Osteoblast (primary cell): ENCODE data around the gene LCN9. TPM values are rescaled to one million over a fixed set of nuclear protein-coding genes. Genes with fewer than 3 reads are reported as not detected.

Source experiments
- DNase-seq: peaks from one replicate; pipeline ENCODE4 v3.0.0; 2011; ENCODE audit warnings: low spot score, mixed read lengths; ENCODE audit not compliant: insufficient read length; ENCODE audit errors: missing footprints
- H2AFZ ChIP-seq: 2 replicates; pipeline ENCODE4 v1.6.0; 2011; ENCODE audit warnings: mild to moderate bottlenecking, low read length
- H3K27ac ChIP-seq: 2 replicates; pipeline ENCODE4 v1.5.1; 2011; ENCODE audit warnings: mild to moderate bottlenecking, low read depth, low read length, moderate library complexity
- H3K27me3 ChIP-seq: 2 replicates; pipeline ENCODE4 v1.6.0; 2012; ENCODE audit warnings: mild to moderate bottlenecking, control low read depth, inconsistent platforms, low read length, moderate library complexity; ENCODE audit not compliant: insufficient read depth
- H3K36me3 ChIP-seq: 2 replicates; pipeline ENCODE4 v1.5.1; 2011; ENCODE audit warnings: mild to moderate bottlenecking, low read length, control low read depth, moderate library complexity; ENCODE audit not compliant: insufficient read depth
- H3K4me1 ChIP-seq: 2 replicates; pipeline ENCODE4 v1.5.1; 2011; ENCODE audit warnings: mild to moderate bottlenecking, low read length, control low read depth, moderate library complexity; ENCODE audit not compliant: insufficient read depth
- H3K4me2 ChIP-seq: 2 replicates; pipeline ENCODE4 v1.6.0; 2011; ENCODE audit warnings: mild to moderate bottlenecking, low read length; ENCODE audit not compliant: insufficient read depth
- H3K4me3 ChIP-seq: fragments of 200-600 bp; sonication (generic); 3 replicates; pipeline ENCODE4 v1.5.1; 2012; ENCODE audit warnings: mild to moderate bottlenecking, low read length, inconsistent platforms; ENCODE audit not compliant: insufficient read depth
- H3K79me2 ChIP-seq: 2 replicates; pipeline ENCODE4 v1.6.0; 2012; ENCODE audit warnings: mild to moderate bottlenecking, low read length, control low read depth, inconsistent platforms; ENCODE audit not compliant: insufficient read depth
- H3K9me3 ChIP-seq: 2 replicates; pipeline ENCODE4 v1.5.1; 2011; ENCODE audit warnings: low read depth, low read length, control low read depth
- H4K20me1 ChIP-seq: 2 replicates; pipeline ENCODE4 v1.6.0; 2012; ENCODE audit warnings: mild to moderate bottlenecking, low read length, control low read depth; ENCODE audit not compliant: insufficient read depth
- total RNA-seq: library from RNA; depleted of rRNA; stranded (reverse); fragments of >200 nt; gene quantifications from 2 replicates; pipeline ENCODE4 v1.2.3, GENCODE V29; 2012
- TF ChIP-seq, protein P1 (sequence below): IDR thresholded peaks from 2 replicates; pipeline ENCODE4 v1.5.1; 2011; ENCODE audit warnings: mild to moderate bottlenecking, low read depth, low read length, moderate library complexity; ENCODE audit errors: extremely low read depth

LCN9 gene
- total RNA-seq, 1 donor: not detected

DNA sequence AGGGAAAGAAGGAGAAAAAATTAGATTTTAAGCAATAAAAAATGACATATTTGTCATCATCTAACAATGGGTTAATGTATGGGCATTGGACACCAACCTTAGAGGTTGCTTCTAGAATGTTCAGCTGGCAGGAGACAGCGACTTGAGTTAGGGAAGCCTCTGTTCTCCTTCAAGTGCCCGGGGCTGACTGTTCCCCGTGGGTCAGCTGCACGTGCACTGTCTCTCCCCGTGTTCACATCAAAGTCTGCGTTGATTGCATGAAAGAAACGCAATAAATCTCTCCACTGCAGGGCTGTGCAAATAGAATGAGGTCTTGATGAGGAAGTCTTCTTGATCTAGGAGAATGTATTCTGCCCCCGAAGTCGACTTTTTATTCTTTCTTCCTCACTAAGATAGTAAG lies 23.9 kb upstream of the LCN9 start, which contains the start of gene GLT6D1:
GLT6D1 (minus strand) TSS at position 345 of the 400 bp plus-strand sequence. CDS start 353 bp downstream, outside the sequence.
- H3K79me2 ChIP-seq: no peaks in the 10 kb centered on the region
- H4K20me1 ChIP-seq: no peaks in the 10 kb centered on the region
- no peak within 1 kb of the TSS for H2AFZ ChIP-seq
- H3K36me3 ChIP-seq: no peaks in the 10 kb centered on the region
- no peak for DNase-seq
- no peak within 1 kb of the TSS for H3K4me3 ChIP-seq
- TF ChIP-seq, protein P1, sequence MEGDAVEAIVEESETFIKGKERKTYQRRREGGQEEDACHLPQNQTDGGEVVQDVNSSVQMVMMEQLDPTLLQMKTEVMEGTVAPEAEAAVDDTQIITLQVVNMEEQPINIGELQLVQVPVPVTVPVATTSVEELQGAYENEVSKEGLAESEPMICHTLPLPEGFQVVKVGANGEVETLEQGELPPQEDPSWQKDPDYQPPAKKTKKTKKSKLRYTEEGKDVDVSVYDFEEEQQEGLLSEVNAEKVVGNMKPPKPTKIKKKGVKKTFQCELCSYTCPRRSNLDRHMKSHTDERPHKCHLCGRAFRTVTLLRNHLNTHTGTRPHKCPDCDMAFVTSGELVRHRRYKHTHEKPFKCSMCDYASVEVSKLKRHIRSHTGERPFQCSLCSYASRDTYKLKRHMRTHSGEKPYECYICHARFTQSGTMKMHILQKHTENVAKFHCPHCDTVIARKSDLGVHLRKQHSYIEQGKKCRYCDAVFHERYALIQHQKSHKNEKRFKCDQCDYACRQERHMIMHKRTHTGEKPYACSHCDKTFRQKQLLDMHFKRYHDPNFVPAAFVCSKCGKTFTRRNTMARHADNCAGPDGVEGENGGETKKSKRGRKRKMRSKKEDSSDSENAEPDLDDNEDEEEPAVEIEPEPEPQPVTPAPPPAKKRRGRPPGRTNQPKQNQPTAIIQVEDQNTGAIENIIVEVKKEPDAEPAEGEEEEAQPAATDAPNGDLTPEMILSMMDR: no peak
- no peak within 1 kb of the TSS for H3K27ac ChIP-seq
- H3K27me3 ChIP-seq: no peaks in the 10 kb centered on the region
- H3K4me1 ChIP-seq: no peaks in the 10 kb centered on the region
- H3K9me3 ChIP-seq: no peaks in the 10 kb centered on the region
- H3K4me2 ChIP-seq: no peak within 1 kb of the TSS

DNA sequence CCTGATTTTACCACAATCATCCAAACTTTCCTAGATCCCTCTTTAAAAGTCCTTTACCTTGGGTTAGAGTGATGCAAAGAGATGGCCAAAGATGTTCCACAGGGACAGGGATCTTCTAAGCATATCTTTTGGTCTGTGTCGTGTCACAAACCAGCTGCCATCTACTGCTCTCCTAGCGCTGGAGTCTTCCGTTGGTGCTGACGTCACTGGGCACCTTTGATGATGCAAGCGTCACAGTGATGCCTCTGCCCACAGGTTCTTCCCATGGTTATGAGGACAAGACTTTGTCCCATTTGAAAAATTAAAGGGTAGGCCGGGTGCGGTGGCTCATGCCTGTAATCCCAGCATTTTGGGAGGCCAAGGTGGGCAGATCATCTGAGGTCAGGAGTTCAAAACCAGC lies 22.1 kb upstream of the LCN9 start:
- no peak overlapping the region for H3K4me3 ChIP-seq
- H3K9me3 ChIP-seq: peaks cover 2% of the 10 kb centered on the region
- H3K4me1 ChIP-seq: no peaks in the 10 kb centered on the region
- no peaks in the 10 kb centered on the region for H3K27me3 ChIP-seq
- TF ChIP-seq, protein P1: no peak
- H3K36me3 ChIP-seq: no peaks in the 10 kb centered on the region
- H4K20me1 ChIP-seq: no peaks in the 10 kb centered on the region
- H3K27ac ChIP-seq: no peak overlapping the region
- no peak overlapping the region for H3K4me2 ChIP-seq
- no peaks in the 10 kb centered on the region for H3K79me2 ChIP-seq
- H2AFZ ChIP-seq: no peak overlapping the region
- DNase-seq: no peak

DNA sequence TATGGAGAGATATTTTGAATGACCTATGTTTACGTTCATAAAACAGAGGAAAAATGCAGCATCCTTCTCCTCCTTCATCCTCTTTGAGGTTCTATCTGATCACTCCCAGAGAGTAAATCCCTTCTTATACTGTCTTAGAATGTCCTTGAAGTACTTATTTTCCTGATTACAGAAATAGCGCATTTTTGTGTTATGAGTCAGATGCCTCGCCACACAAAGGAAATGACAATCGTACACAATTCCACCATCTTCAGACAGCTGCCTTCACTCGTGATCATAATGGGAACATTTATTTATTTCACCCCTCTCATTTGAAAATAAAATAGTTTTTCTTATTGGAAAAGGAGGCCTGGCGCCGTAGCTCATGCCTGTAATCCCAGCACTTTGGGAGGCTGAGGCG lies 21.4 kb upstream of the LCN9 start:
- Histone ChIP-seq H3K79me2 (no peaks in the 10 kb centered on the region), H3K4me3 (no peak overlapping the region), H3K4me2 (no peak overlapping the region), H2AFZ (no peak overlapping the region), H4K20me1 (no peaks in the 10 kb centered on the region), H3K36me3 (no peaks in the 10 kb centered on the region), H3K27me3 (no peaks in the 10 kb centered on the region), H3K4me1 (no peaks in the 10 kb centered on the region), H3K27ac (no peak overlapping the region), H3K9me3 (peaks cover 2% of the 10 kb centered on the region)
- TF ChIP-seq, protein P1: no peak
- peak; percentile 27 for DNase-seq

DNA sequence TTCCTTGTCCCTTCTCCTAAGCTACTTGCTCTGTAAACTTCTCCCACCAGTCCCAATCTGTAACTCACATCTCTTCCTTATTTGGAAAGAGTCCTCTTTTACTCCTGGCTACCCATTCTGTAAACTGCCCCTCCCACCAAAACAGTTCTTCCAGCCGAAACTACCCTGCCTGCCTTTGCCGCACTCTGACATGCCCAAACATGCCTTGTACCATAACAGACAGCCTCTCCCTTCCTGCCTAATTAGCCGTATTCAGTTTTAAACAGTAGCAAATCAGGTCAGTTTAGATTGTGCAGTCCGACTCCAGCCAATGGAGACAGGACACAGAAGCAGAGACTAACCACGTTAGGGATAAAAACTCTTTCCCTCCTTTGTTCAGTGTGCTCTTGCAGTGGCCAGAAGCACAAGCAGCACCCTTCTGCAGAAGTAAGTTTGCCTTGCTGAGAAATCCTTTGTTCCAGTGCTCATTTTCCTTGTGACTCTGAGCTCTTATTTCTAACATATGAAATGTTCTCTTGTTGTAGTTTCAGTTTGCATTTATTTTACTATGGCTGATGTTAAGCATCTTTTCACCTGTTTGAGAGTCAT lies 18.4 kb upstream of the LCN9 start:
- peaks cover 6% of the 10 kb centered on the region for H3K9me3 ChIP-seq
- no peaks in the 10 kb centered on the region for H4K20me1 ChIP-seq
- no peak overlapping the region for H3K27ac ChIP-seq
- no peaks in the 10 kb centered on the region for H3K79me2 ChIP-seq
- H3K36me3 ChIP-seq: no peaks in the 10 kb centered on the region
- no peak overlapping the region for H3K4me3 ChIP-seq
- no peak overlapping the region for H2AFZ ChIP-seq
- H3K4me2 ChIP-seq: no peak overlapping the region
- TF ChIP-seq, protein P1: no peak
- no peaks in the 10 kb centered on the region for H3K27me3 ChIP-seq
- DNase-seq: no peak
- no peaks in the 10 kb centered on the region for H3K4me1 ChIP-seq
